ENCODE measurements around the gene KIF3C.

- TF ChIP-seq CTCF (IDR thresholded peaks at IDR 0.05) (no peak), ZFX (IDR thresholded peaks at IDR 0.05; ENCODE audit: borderline replicate concordance) (no peak)
These were observed 563 bp downstream of the KIF3C start for GRCh38 chr2:25981596-25982272.

Data from 22Rv1 (cell line).